ENCODE data around the gene TAF1B.

Gene TAF1B

GRCh38 chr2:9971105-9971818, 128.0 kb downstream of the TAF1B start:
- POLR2A ChIA-PET: no interaction called here
- WGBS (ENCODE audit: insufficient coverage): 98% methylated on average over 6 of the region's 9 CpGs

DNA sequence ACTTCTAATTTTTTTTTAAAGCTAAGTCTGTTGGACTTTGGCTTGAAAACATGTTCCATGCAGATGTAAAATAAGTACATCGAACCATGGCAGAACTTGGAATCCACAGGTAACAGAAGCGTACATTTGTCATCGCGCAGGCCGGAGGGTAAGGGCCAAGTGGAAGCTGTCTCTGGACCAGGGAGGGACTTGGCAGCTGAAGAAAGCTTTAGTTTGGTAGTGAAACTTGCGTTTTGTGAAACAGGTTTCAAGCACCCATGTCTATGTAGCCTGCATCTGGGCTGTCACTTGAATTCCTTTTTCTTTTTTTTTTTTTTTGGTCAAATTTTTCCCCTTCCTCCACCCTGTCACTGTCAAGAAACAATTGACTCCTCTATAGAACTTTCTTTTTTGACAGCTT, 128.6 kb downstream of the TAF1B start:
- no peaks in the 10 kb centered on the region for H3K27me3 ChIP-seq (replicated peaks in 2 of 5; ENCODE audit: control insufficient read depth in 4 of 5, insufficient read depth in 5 of 5, low read length in 4 of 5)
- H3K4me3 ChIP-seq (ENCODE audit: control insufficient read depth in 1 of 7, extremely low read depth in 1 of 7, insufficient read depth in 4 of 7, low read depth in 2 of 7, low read length in 6 of 7): no peak overlapping the region
- DNase-seq: no peak
- WGBS (ENCODE audit: insufficient coverage): 100% methylated on average over 2 of the region's 6 CpGs
- POLR2A ChIA-PET: no interaction called here
- CTCF ChIA-PET: interaction anchor here (0.7 to 2.4 kb wide), 6 partner anchors 9 to 150 kb away, joined by 3 to 6 read pairs (median 4); no protein-coding TSS in a partner anchor
- no peak overlapping the region for H3K27ac ChIP-seq (ENCODE audit: insufficient read depth in 1 of 2, low read depth in 1 of 2, low read length in 2 of 2, poor library complexity in 1 of 2, severe bottlenecking in 2 of 2)
- no peaks in the 10 kb centered on the region for H3K9me3 ChIP-seq (ENCODE audit: control extremely low read depth in 1 of 5, control insufficient read depth in 4 of 5, insufficient read depth in 2 of 5, low read depth in 1 of 5, low read length in 4 of 5)
- H3K36me3 ChIP-seq (ENCODE audit: control insufficient read depth in 4 of 4, insufficient read depth in 4 of 4, low read length in 3 of 4): no peaks in the 10 kb centered on the region
- H3K4me1 ChIP-seq (ENCODE audit: control extremely low read depth in 1 of 4, control insufficient read depth in 4 of 4, insufficient read depth in 4 of 4, low read length in 3 of 4): peaks cover 0 to 3% (median 0%) of the 10 kb centered on the region in 4 experiments

More at GRCh38 chr2:9971105-9971818, 128.0 kb downstream of the TAF1B start:
- Histone ChIP-seq H3K4me3 (ENCODE audit: control insufficient read depth in 1 of 7, extremely low read depth in 1 of 7, insufficient read depth in 4 of 7, low read depth in 2 of 7, low read length in 6 of 7) (no peak overlapping the region), H3K36me3 (ENCODE audit: control insufficient read depth in 4 of 4, insufficient read depth in 4 of 4, low read length in 3 of 4) (no peaks in the 10 kb centered on the region), H3K4me1 (ENCODE audit: control extremely low read depth in 1 of 4, control insufficient read depth in 4 of 4, insufficient read depth in 4 of 4, low read length in 3 of 4) (peaks cover 0 to 7% (median 0%) of the 10 kb centered on the region in 4 experiments), H3K27me3 (replicated peaks in 2 of 5; ENCODE audit: control insufficient read depth in 4 of 5, insufficient read depth in 5 of 5, low read length in 4 of 5) (no peaks in the 10 kb centered on the region), H3K27ac (ENCODE audit: insufficient read depth in 1 of 2, low read depth in 1 of 2, low read length in 2 of 2, poor library complexity in 1 of 2, severe bottlenecking in 2 of 2) (no peak overlapping the region), H3K9me3 (ENCODE audit: control extremely low read depth in 1 of 5, control insufficient read depth in 4 of 5, insufficient read depth in 2 of 5, low read depth in 1 of 5, low read length in 4 of 5) (no peaks in the 10 kb centered on the region)
- DNase-seq: no peak
- CTCF ChIA-PET: interaction anchor here (1.4 to 2.4 kb wide), 6 partner anchors 10 to 78 kb away, joined by 3 to 6 read pairs (median 6); no protein-coding TSS in a partner anchor

GRCh38 chr2:9972621-9973479, 129.6 kb downstream of the TAF1B start:
- no peaks in the 10 kb centered on the region for H3K36me3 ChIP-seq (ENCODE audit: control insufficient read depth in 4 of 4, insufficient read depth in 4 of 4, low read length in 3 of 4)
- H3K9me3 ChIP-seq (ENCODE audit: control extremely low read depth in 1 of 5, control insufficient read depth in 4 of 5, insufficient read depth in 2 of 5, low read depth in 1 of 5, low read length in 4 of 5): no peaks in the 10 kb centered on the region
- no peak for DNase-seq
- no peaks in the 10 kb centered on the region for H3K27me3 ChIP-seq (replicated peaks in 2 of 5; ENCODE audit: control insufficient read depth in 4 of 5, insufficient read depth in 5 of 5, low read length in 4 of 5)
- H3K4me1 ChIP-seq (ENCODE audit: control extremely low read depth in 1 of 4, control insufficient read depth in 4 of 4, insufficient read depth in 4 of 4, low read length in 3 of 4): no peaks in the 10 kb centered on the region
- POLR2A ChIA-PET: interaction anchor here (0.7 kb wide), 1 partner anchor 15 kb away, joined by 5 read pairs; no protein-coding TSS in a partner anchor
- CTCF ChIA-PET: interaction anchor here (0.6 to 2.4 kb wide), 8 partner anchors 8 to 277 kb away, joined by 3 to 6 read pairs (median 3); no protein-coding TSS in a partner anchor
- no peak overlapping the region for H3K4me3 ChIP-seq (ENCODE audit: control insufficient read depth in 1 of 7, extremely low read depth in 1 of 7, insufficient read depth in 4 of 7, low read depth in 2 of 7, low read length in 6 of 7)
- 93% methylated on average over 6 of the region's 13 CpGs for WGBS (ENCODE audit: insufficient coverage)
- H3K27ac ChIP-seq (ENCODE audit: insufficient read depth in 1 of 2, low read depth in 1 of 2, low read length in 2 of 2, poor library complexity in 1 of 2, severe bottlenecking in 2 of 2): no peak overlapping the region

GRCh38 chr2:9973690-9974089, 130.4 kb downstream of the TAF1B start:
- 89% methylated on average over 5 of the region's 6 CpGs for WGBS (ENCODE audit: insufficient coverage)
- no peak for DNase-seq
- Histone ChIP-seq H3K27ac (ENCODE audit: insufficient read depth in 1 of 2, low read depth in 1 of 2, low read length in 2 of 2, poor library complexity in 1 of 2, severe bottlenecking in 2 of 2) (no peak overlapping the region), H3K27me3 (replicated peaks in 2 of 5; ENCODE audit: control insufficient read depth in 4 of 5, insufficient read depth in 5 of 5, low read length in 4 of 5) (no peaks in the 10 kb centered on the region), H3K4me3 (ENCODE audit: control insufficient read depth in 1 of 7, extremely low read depth in 1 of 7, insufficient read depth in 4 of 7, low read depth in 2 of 7, low read length in 6 of 7) (no peak overlapping the region), H3K4me1 (ENCODE audit: control extremely low read depth in 1 of 4, control insufficient read depth in 4 of 4, insufficient read depth in 4 of 4, low read length in 3 of 4) (no peaks in the 10 kb centered on the region), H3K36me3 (ENCODE audit: control insufficient read depth in 4 of 4, insufficient read depth in 4 of 4, low read length in 3 of 4) (no peaks in the 10 kb centered on the region), H3K9me3 (ENCODE audit: control extremely low read depth in 1 of 5, control insufficient read depth in 4 of 5, insufficient read depth in 2 of 5, low read depth in 1 of 5, low read length in 4 of 5) (no peaks in the 10 kb centered on the region)
- ChIA-PET POLR2A (no interaction called here), CTCF (interaction anchor here (1.3 to 3.0 kb wide), 2 partner anchors 9 to 11 kb away, joined by 5 to 13 read pairs; no protein-coding TSS in a partner anchor)

GRCh38 chr2:9974343-9974742, 131.1 kb downstream of the TAF1B start:
- DNase-seq: no peak
- Histone ChIP-seq H3K4me3 (ENCODE audit: control insufficient read depth in 1 of 7, extremely low read depth in 1 of 7, insufficient read depth in 4 of 7, low read depth in 2 of 7, low read length in 6 of 7) (no peak overlapping the region), H3K27ac (ENCODE audit: insufficient read depth in 1 of 2, low read depth in 1 of 2, low read length in 2 of 2, poor library complexity in 1 of 2, severe bottlenecking in 2 of 2) (no peak overlapping the region), H3K9me3 (ENCODE audit: control extremely low read depth in 1 of 5, control insufficient read depth in 4 of 5, insufficient read depth in 2 of 5, low read depth in 1 of 5, low read length in 4 of 5) (no peaks in the 10 kb centered on the region), H3K27me3 (replicated peaks in 2 of 5; ENCODE audit: control insufficient read depth in 4 of 5, insufficient read depth in 5 of 5, low read length in 4 of 5) (no peaks in the 10 kb centered on the region), H3K4me1 (ENCODE audit: control extremely low read depth in 1 of 4, control insufficient read depth in 4 of 4, insufficient read depth in 4 of 4, low read length in 3 of 4) (no peaks in the 10 kb centered on the region), H3K36me3 (ENCODE audit: control insufficient read depth in 4 of 4, insufficient read depth in 4 of 4, low read length in 3 of 4) (no peaks in the 10 kb centered on the region)
- ChIA-PET CTCF (interaction anchor here (0.8 to 3.0 kb wide), 5 partner anchors 10 to 97 kb away, joined by 3 to 13 read pairs (median 3); no protein-coding TSS in a partner anchor), POLR2A (interaction anchor here (0.8 kb wide), 1 partner anchor 54 kb away, joined by 4 read pairs; no protein-coding TSS in a partner anchor)
- WGBS (ENCODE audit: insufficient coverage): 100% methylated on average over 3 of the region's 4 CpGs

GRCh38 chr2:9975328-9975727, 132.1 kb downstream of the TAF1B start:
- Histone ChIP-seq H3K27me3 (replicated peaks in 2 of 5; ENCODE audit: control insufficient read depth in 4 of 5, insufficient read depth in 5 of 5, low read length in 4 of 5) (no peaks in the 10 kb centered on the region), H3K36me3 (ENCODE audit: control insufficient read depth in 4 of 4, insufficient read depth in 4 of 4, low read length in 3 of 4) (no peaks in the 10 kb centered on the region), H3K27ac (ENCODE audit: insufficient read depth in 1 of 2, low read depth in 1 of 2, low read length in 2 of 2, poor library complexity in 1 of 2, severe bottlenecking in 2 of 2) (no peak overlapping the region), H3K4me3 (ENCODE audit: control insufficient read depth in 1 of 7, extremely low read depth in 1 of 7, insufficient read depth in 4 of 7, low read depth in 2 of 7, low read length in 6 of 7) (no peak overlapping the region), H3K9me3 (ENCODE audit: control extremely low read depth in 1 of 5, control insufficient read depth in 4 of 5, insufficient read depth in 2 of 5, low read depth in 1 of 5, low read length in 4 of 5) (no peaks in the 10 kb centered on the region), H3K4me1 (ENCODE audit: control extremely low read depth in 1 of 4, control insufficient read depth in 4 of 4, insufficient read depth in 4 of 4, low read length in 3 of 4) (no peaks in the 10 kb centered on the region)
- WGBS (ENCODE audit: insufficient coverage): 100% methylated on average over 5 of the region's 10 CpGs
- DNase-seq: no peak
- POLR2A ChIA-PET: no interaction called here
- CTCF ChIA-PET: interaction anchor here (0.8 to 3.0 kb wide), 4 partner anchors 9 to 96 kb away, joined by 3 to 13 read pairs (median 3); no protein-coding TSS in a partner anchor
